GM21737 (cell line): Measurements from ENCODE around the gene CAPRIN1.

Experiments used
- ATAC-seq: cut with Tn5 transposase; IDR thresholded peaks from one replicate; pipeline ENCODE4 v1.9.1; 2021; ENCODE audit warnings: mild to moderate bottlenecking, moderate library complexity; ENCODE audit not compliant: unreplicated experiment

Gene CAPRIN1

GRCh38 chr11:34139346-34139745, 87.8 kb downstream of the CAPRIN1 start:
- no peak for ATAC-seq

DNA sequence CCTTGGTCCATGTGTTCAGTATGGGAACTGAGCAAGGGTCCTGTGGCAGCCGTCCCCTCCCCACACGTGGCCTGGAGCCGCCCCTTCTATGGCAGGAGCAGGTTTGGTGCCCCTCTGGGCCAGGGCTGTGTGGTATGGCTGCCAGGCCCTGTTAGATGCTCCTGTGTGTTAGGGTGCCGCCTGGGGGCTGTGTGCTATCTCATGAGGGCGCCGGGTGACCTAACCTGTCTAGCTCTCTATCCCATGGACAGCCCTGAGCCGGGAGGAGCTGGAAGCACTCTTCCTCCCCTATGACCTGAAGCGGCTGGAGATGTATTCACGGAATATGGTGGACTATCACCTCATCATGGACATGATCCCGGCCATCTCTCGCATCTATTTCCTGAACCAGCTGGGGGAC, 88.6 kb downstream of the CAPRIN1 start:
- ATAC-seq = no peak

DNA sequence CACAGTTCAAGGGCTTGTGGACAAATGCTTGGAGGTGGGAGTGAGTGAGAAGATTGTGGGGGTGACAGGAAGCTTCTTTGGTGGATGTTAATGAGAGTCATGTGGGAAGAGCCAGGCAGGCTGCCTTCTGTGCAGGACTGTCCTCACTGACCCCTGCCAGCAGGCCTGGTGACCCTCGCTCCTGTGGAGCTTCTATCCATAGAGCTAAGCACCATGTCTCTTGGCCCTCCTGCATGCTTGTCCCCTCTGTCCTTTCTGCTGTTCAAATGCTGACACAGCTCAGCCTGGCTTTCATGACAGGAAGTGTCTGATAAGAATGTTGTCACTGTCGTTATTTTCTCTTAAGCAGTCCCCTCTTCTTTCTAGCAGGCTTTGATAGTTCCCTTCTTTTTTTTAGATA, 91.5 kb downstream of the CAPRIN1 start:
- no peak for ATAC-seq

DNA sequence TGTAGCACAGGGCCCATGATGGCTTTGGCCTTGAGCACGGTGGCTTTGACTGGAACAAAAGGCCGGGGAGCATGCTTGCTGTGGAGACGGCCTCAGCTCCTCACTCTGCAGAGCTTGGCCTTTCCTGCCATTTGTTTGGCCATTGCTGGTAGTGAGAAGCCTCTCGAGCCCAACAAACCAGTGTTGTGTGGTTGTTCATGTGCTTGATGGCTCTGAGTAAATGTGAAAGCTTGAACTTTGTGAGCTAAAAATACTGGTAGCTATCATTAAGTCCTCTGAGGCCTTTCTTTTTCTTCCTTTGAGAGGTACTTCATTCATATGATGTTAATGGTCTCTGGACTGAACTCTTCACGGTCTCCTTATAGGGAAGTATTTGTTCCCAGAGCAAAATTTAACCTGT, 93.5 kb downstream of the CAPRIN1 start:
- ATAC-seq = peak; percentile 45

DNA sequence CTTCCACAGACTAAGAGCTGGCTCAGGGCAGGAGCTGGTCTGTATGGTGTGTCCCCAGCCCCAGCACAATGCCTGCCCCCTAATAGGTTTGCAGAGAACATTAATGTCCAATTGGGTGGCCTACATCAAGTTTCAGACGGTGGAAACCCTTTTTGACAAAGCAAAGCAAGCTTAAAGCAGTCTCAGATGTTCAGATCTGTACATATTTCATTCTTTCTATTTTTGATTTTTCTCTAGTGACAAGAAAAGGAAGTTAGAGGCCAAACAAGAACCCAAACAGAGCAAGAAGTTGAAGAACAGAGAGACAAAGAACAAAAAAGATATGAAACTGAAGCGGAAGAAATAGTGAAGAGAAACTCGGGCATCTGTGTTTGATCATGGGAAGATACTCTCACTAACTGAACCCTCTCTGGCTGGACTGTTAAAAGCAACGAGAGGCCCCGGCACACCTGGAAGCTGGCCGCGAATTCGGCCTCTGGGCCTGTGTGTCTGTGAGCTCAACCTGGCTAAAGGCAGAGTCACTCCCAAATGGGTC, 94.4 kb downstream of the CAPRIN1 start:
- no peak for ATAC-seq

DNA sequence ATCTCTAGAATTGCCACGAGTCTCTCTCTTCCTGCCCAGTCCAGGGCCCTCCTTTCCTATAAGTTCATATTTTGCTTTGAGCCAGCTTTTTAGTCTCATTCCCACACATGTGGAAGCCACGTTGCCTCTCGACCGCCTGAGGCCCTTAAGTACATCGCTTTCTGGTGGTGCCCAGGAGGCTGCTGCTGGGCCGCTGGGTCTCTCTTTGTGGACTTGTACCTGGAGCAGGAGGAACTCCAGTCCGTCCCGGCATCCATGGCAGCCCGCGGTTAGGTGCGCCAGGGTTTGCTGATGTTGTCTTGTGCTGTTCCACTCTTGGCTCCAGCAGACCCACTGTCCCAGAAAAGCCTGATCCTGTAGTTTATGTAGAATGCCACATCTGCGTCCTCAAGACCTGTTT, 94.9 kb downstream of the CAPRIN1 start:
- ATAC-seq = no peak

DNA sequence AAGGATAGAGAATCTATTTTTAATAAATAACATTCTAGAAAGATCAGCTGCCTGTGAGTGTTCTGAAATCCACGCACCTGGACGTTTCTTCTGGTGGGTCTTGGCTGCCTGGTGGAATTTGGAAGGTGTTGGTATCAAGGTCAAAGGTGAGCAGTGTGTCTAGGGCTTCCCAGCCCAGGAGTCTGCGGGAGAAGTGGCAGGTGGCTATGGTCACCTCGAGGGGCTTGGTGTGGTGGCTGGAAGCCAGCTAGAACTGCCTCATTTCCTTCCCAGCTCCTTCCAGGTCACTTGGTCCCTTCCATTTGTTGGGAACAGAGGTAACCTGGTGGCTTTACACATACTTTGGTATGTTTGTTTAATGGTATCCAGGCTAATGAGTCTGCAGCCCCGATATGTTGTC, 95.3 kb downstream of the CAPRIN1 start:
- no peak for ATAC-seq

- ATAC-seq = no peak
These were observed 96.0 kb downstream of the CAPRIN1 start for GRCh38 chr11:34147581-34147980.

- ATAC-seq = no peak
These were observed 97.1 kb downstream of the CAPRIN1 start for GRCh38 chr11:34148504-34149165.

- no peak for ATAC-seq
These were observed 97.7 kb downstream of the CAPRIN1 start for GRCh38 chr11:34149274-34149673.

DNA sequence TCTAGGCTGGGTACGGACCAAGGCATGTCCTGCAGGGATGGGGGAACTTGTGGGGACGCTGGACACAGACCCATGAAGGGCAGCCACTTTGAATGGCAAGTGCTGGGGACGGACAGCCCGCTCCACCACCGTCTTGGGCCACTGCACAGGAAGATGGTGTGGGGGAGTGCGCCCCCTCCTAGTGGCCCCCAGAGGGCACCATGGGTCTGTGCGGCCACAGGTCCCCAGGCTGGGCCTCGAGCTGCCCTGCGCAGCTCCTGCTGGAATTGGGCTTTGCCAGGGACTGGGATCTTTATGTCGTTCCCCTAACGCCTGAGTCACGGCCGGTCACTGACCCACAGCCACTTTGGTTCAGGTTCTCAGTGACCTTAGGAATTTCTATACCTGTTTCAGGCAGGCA, 98.3 kb downstream of the CAPRIN1 start:
- no peak for ATAC-seq

- ATAC-seq = no peak
These were observed 99.1 kb downstream of the CAPRIN1 start for GRCh38 chr11:34150494-34151151.
